GM10248 (cell line): ENCODE data around the gene PDE4B.

Experiments
- CTCF ChIA-PET: fragments of 300-600 bp; sonication (Branson Sonifier 250); formaldehyde crosslinking; extraction: SDS; loops from one replicate; lab custom pipeline; 2021; ENCODE audit warnings: antibody characterized with exemption; lab: Yijun Ruan, JAX
- POLR2A ChIA-PET: fragments of 350-650 bp; sonication (Branson Sonifier 250); formaldehyde crosslinking; extraction: SDS; loops from one replicate; lab custom pipeline; 2020; ENCODE audit warnings: antibody characterized with exemption; lab: Yijun Ruan, JAX
- DNase-seq: peaks from one replicate; pipeline ENCODE4 v3.0.0; 2012; ENCODE audit errors: extremely low spot score
- CTCF ChIP-seq: IDR thresholded peaks from 2 replicates; pipeline ENCODE4 v1.5.1; 2012; ENCODE audit warnings: mild to moderate bottlenecking, low read depth; ENCODE audit errors: extremely low read depth, missing control alignments, control extremely low read depth

Gene PDE4B

DNA sequence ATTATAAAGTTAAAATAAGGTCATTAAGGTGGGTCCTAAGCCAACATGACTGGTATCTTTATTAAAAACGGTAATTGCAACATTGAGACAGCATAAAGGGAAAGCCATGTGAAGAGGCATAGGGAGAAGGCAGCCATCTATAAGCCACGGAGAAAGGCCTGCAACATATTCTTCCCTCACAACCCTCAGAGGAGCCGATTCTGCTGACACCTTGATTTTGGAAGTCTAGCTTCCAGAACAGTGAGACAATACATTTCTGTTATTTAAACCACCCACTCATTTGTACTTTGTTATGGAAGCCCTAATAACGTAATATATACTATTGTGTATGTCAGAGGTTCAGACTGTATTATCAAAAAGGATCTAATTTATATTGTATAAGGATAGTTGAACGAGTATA, 190.8 kb downstream of the PDE4B start:
- POLR2A ChIA-PET: no interaction called here
- no peak for TF ChIP-seq CTCF
- CTCF ChIA-PET: interaction anchor here (1.0 kb wide), 1 partner anchor 9 kb away, joined by 3 read pairs; no protein-coding TSS in a partner anchor
- DNase-seq: no peak

DNA sequence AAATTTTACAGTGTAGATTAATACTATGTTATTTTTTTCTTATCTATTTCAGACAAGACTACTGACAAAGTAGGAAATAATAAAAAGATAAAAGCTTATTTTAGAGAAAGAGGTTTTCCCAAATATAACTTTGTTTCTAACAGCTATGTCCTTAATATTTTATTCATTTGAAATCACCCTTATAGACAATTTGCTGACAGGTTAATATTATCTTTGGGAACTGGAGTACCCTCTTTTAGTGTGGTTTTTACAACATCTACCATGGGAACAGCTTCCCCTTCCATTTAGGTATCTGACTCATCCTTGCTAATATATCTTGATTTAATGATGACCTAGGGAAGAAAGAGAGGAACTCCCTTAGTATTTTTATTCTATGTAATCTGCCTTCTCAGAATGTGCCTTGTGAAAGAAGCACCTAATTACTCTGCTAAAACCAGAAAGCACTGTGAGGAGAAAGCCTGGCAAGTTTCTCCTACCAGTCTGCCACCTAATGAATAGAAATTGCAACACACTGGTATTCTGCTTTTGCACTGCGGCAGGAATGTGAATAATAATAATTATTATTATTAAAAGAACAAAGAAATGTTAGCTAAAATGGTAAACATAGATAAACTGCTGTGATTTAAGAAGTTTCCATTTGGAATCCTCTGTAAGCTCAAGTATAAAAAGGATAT, 192.8 kb downstream of the PDE4B start:
- DNase-seq: no peak
- TF ChIP-seq CTCF: no peak
- ChIA-PET CTCF (interaction anchor here (1.0 to 1.5 kb wide), 3 partner anchors 8 to 483 kb away, joined by 3 to 4 read pairs (median 3); no protein-coding TSS in a partner anchor), POLR2A (no interaction called here)

DNA sequence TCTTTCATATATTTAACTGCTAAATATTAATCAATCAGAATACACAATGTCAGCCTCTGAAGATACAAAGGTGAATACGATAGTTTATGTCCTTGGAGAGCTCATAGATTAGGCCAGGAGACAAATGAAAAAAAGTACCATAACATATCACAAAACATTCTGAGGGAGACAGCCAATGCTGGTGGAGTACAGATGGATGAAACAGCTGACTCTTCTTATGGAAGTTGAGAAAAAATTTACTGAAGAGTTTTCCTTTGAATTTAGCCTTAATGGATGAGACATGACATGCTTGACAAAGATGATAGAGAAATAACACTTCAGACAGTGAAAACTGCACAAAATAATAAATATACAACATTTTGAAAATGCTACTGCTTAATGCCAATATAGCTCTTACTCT, 193.5 kb downstream of the PDE4B start:
- TF ChIP-seq CTCF: no peak
- DNase-seq: no peak
- ChIA-PET CTCF (interaction anchor here (1.0 to 1.5 kb wide), 2 partner anchors 237 to 482 kb away, joined by 3 read pairs; no protein-coding TSS in a partner anchor), POLR2A (no interaction called here)

DNA sequence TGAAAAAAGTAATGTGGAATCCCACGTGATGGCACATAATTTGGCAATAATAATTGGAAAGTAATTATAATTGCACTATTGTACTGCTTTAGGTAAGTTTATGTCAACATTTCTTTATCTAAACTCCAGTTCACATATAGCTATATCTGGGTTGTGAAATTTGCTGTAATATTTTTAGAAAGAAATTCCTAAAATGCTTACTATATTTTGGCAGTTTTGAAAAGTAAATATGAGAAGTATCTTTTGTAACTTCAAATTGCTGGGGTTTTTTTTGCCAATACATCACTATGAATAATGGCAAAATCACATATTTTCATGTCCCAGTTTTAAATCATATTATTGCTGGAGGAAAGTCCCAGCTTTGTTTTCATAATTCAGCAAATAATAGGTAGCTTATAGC, 197.5 kb downstream of the PDE4B start:
- CTCF ChIA-PET: interaction anchor here (0.9 kb wide), 1 partner anchor 17 kb away, joined by 3 read pairs; no protein-coding TSS in a partner anchor
- POLR2A ChIA-PET: no interaction called here
- DNase-seq: no peak
- no peak for TF ChIP-seq CTCF

- no peak for TF ChIP-seq CTCF
- ChIA-PET POLR2A (no interaction called here), CTCF (interaction anchor here (1.4 to 1.5 kb wide), 2 partner anchors 8 to 252 kb away, joined by 3 read pairs; no protein-coding TSS in a partner anchor)
- no peak for DNase-seq
Measured at GRCh38 chr1:65991694-65992093, 199.0 kb downstream of the PDE4B start.

- TF ChIP-seq CTCF: no peak
- ChIA-PET POLR2A (no interaction called here), CTCF (interaction anchor here (1.4 to 1.5 kb wide), 2 partner anchors 8 to 251 kb away, joined by 3 read pairs; no protein-coding TSS in a partner anchor)
- no peak for DNase-seq
Measured at GRCh38 chr1:65992165-65992821, 199.6 kb downstream of the PDE4B start.
